CD4-positive, alpha-beta T cell (primary cell): ENCODE data around the gene APP. TPM values are rescaled to one million over a fixed set of nuclear protein-coding genes. Genes with fewer than 3 reads are reported as not detected.

ENCODE experiments used
- ATAC-seq: fragments of 200-7000 bp; cut with Tn5 transposase; one replicate; pipeline ENCODE4 v1.10.0; 2022; ENCODE audit warnings: mild to moderate bottlenecking; ENCODE audit not compliant: poor library complexity
- CTCF ChIA-PET: fragments of 350-600 bp; sonication (Branson Sonifier 250); formaldehyde crosslinking; loops from one replicate; lab custom pipeline; 2021; ENCODE audit warnings: antibody characterized with exemption, inconsistent platforms; lab: Charles Lee
- POLR2A ChIA-PET: fragments of 350-600 bp; sonication (Branson Sonifier 250); formaldehyde crosslinking; loops from one replicate; lab custom pipeline; 2021; ENCODE audit warnings: antibody characterized with exemption, inconsistent platforms; lab: Charles Lee
- DNase-seq, 14 experiments: peaks; one replicate each; pipeline ENCODE4 v3.0.0-alpha.2; 2013 to 2020; ENCODE audit warnings: mixed read lengths in 2 of 14
- H3K27ac ChIP-seq, 2 donors: one replicate each; pipeline versions ENCODE4 v1.5.1 to v1.7.0; 2013; ENCODE audit warnings: low read length in 2 of 2, low read depth in 1 of 2, mild to moderate bottlenecking in 1 of 2
- H3K27me3 ChIP-seq, 2 experiments: 1 replicate in 1 of 2; 2 replicates in 1 of 2; pipeline versions ENCODE4 v1.6.1 to v1.7.0; 2013; ENCODE audit warnings: low read length in 2 of 2, control low read depth in 1 of 2, mild to moderate bottlenecking in 1 of 2, moderate library complexity in 1 of 2; ENCODE audit not compliant: insufficient read depth in 2 of 2, control insufficient read depth in 1 of 2
- H3K36me3 ChIP-seq: one replicate; pipeline ENCODE4 v1.6.1; 2013; ENCODE audit warnings: low read length, control low read depth; ENCODE audit not compliant: insufficient read depth
- H3K4me1 ChIP-seq: one replicate; pipeline ENCODE4 v1.6.1; 2013; ENCODE audit warnings: low read length, control low read depth; ENCODE audit not compliant: insufficient read depth
- H3K4me3 ChIP-seq: one replicate; pipeline ENCODE4 v1.5.1; 2013; ENCODE audit warnings: mild to moderate bottlenecking, low read length, moderate library complexity
- H3K9me3 ChIP-seq, 2 experiments: 1 replicate in 1 of 2; 2 replicates in 1 of 2; pipeline versions ENCODE4 v1.6.1 to v1.7.0; 2013; ENCODE audit warnings: low read length in 2 of 2, mild to moderate bottlenecking in 2 of 2, control low read depth in 1 of 2, moderate library complexity in 1 of 2; ENCODE audit not compliant: control insufficient read depth in 1 of 2, insufficient read depth in 1 of 2
- H3K27ac Mint-ChIP-seq: one replicate; pipeline ENCODE4 v1.8.0; 2020; ENCODE audit warnings: mixed read lengths
- H3K27me3 Mint-ChIP-seq: one replicate; pipeline ENCODE4 v1.8.0; 2021; ENCODE audit warnings: mixed read lengths
- H3K36me3 Mint-ChIP-seq: one replicate; pipeline ENCODE4 v1.8.0; 2021; ENCODE audit warnings: low read depth, mixed read lengths
- H3K4me1 Mint-ChIP-seq: one replicate; pipeline ENCODE4 v1.8.0; 2021; ENCODE audit warnings: low read depth, mixed read lengths
- H3K4me3 Mint-ChIP-seq: one replicate; pipeline ENCODE4 v1.8.0; 2020; ENCODE audit warnings: mild to moderate bottlenecking, mixed read lengths
- H3K9me3 Mint-ChIP-seq: one replicate; pipeline ENCODE4 v1.8.0; 2020; ENCODE audit warnings: mixed read lengths
- CTCF ChIP-seq: fragments of 200-600 bp; IDR thresholded peaks from one replicate; pipeline ENCODE4 v1.8.0; 2022; ENCODE audit warnings: antibody characterized with exemption, mild to moderate bottlenecking
- intact Hi-C, 2 experiments: fragments of 100-400 bp; cut with DNase I in 1 of 2; cut with micrococcal nuclease in 1 of 2; formaldehyde crosslinking; loops; one replicate each; pipeline versions ENCODE4 v1.15.1 to v1.9.0; 2023 to 2025; cut with DNase I, micrococcal nuclease
- total RNA-seq, 174 experiments: library from RNA in 2 of 174; stranded (reverse) in 2 of 174; gene quantifications; one replicate each; pipeline ENCODE4 v1.2.3 and lab custom pipeline; 2021 to 2026

The APP gene
- total RNA-seq, 2 experiments from 2014 or later = 43.6 to 44.4 TPM

DNA sequence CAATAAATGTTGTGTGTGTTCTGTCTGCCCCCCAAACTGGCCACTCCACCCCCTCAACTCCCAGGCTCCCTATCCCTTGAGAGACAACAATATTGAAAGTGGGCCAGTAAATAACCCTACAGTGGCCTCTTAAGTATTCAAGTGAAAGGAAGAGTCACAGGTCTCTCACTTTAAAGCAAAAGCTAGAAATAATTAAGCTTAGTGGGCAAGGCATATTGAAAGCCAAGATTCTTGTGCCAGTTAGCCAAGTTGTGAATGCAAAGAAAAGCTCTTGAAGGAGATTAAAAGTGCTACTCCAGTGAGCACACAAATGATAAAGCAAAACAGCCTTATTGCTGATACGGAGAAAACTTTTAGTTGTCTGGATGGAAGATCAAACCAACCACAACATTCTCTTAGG lies 277.4 kb downstream of the APP start:
- H3K9me3 Mint-ChIP-seq = no peaks in the 10 kb centered on the region
- Histone ChIP-seq H3K27me3 (no peaks in the 10 kb centered on the region), H3K4me1 (no peaks in the 10 kb centered on the region), H3K36me3 (no peaks in the 10 kb centered on the region), H3K27ac (no peak overlapping the region), H3K9me3 (no peaks in the 10 kb centered on the region), H3K4me3 (no peak overlapping the region)
- intact Hi-C loops = no loop called here
- CTCF ChIA-PET = no interaction called here
- no peak for DNase-seq
- no peak overlapping the region for H3K4me3 Mint-ChIP-seq
- H3K36me3 Mint-ChIP-seq = peaks cover 27% of the 10 kb centered on the region
- peaks cover 17% of the 10 kb centered on the region for H3K4me1 Mint-ChIP-seq
- no peaks in the 10 kb centered on the region for H3K27me3 Mint-ChIP-seq
- ATAC-seq = no peak
- POLR2A ChIA-PET = no interaction called here
- TF ChIP-seq CTCF = no peak
- no peak overlapping the region for H3K27ac Mint-ChIP-seq

- ChIA-PET POLR2A (no interaction called here), CTCF (no interaction called here)
- H3K27me3 Mint-ChIP-seq = no peaks in the 10 kb centered on the region
- no peak for TF ChIP-seq CTCF
- H3K27ac ChIP-seq = no peak overlapping the region
- no peaks in the 10 kb centered on the region for H3K27me3 ChIP-seq
- no peak overlapping the region for H3K4me3 Mint-ChIP-seq
- H3K36me3 ChIP-seq = no peaks in the 10 kb centered on the region
- H3K9me3 Mint-ChIP-seq = no peaks in the 10 kb centered on the region
- no peaks in the 10 kb centered on the region for H3K4me1 ChIP-seq
- H3K9me3 ChIP-seq = no peaks in the 10 kb centered on the region
- peaks cover 36% of the 10 kb centered on the region for H3K36me3 Mint-ChIP-seq
- peaks cover 10% of the 10 kb centered on the region for H3K4me1 Mint-ChIP-seq
- ATAC-seq (no peak), DNase-seq (no peak)
- no peak overlapping the region for H3K4me3 ChIP-seq
- H3K27ac Mint-ChIP-seq = no peak overlapping the region
- intact Hi-C loops = no loop called here
Measured at GRCh38 chr21:25891596-25891995, 279.0 kb downstream of the APP start.

GRCh38 chr21:25890001-25890400 lies 280.6 kb downstream of the APP start:
- no peaks in the 10 kb centered on the region for H3K4me1 Mint-ChIP-seq
- no peaks in the 10 kb centered on the region for H3K27me3 ChIP-seq
- DNase-seq = no peak
- no peaks in the 10 kb centered on the region for H3K4me1 ChIP-seq
- H3K27ac ChIP-seq = no peak overlapping the region
- H3K4me3 Mint-ChIP-seq = no peak overlapping the region
- no peaks in the 10 kb centered on the region for H3K27me3 Mint-ChIP-seq
- POLR2A ChIA-PET = no interaction called here
- H3K36me3 Mint-ChIP-seq = peaks cover 38% of the 10 kb centered on the region
- ATAC-seq = no peak
- TF ChIP-seq CTCF = no peak
- H3K27ac Mint-ChIP-seq = no peak overlapping the region
- H3K9me3 Mint-ChIP-seq = no peaks in the 10 kb centered on the region
- H3K36me3 ChIP-seq = no peaks in the 10 kb centered on the region
- H3K4me3 ChIP-seq = no peak overlapping the region
- CTCF ChIA-PET = no interaction called here
- H3K9me3 ChIP-seq = no peaks in the 10 kb centered on the region
- intact Hi-C loops = no loop called here
